ENCODE results near the gene CNTNAP2.

DNA sequence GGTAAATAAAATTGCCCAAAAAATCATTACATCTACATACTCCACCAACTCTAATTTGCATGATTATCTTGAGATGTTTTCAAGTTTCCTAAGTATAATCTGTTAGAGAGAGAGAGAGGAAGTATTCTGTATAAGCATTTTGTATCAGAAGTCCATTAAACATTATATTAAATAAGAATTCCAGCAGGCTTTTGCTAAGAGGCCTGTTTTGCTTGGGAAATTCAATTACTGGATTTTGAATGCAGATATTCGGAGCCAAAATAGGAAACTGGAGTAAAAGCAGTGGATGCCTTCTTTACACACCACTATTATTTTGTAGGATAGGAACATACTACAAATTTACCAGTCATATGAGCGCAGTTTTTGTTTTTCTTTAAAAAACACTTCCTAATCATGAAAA lies 727.8 kb downstream of the CNTNAP2 start:
- TF ChIP-seq POLR2A (IDR thresholded peaks at IDR 0.05; ENCODE audit: low read length): no peak
- TF ChIP-seq GATA1 (IDR thresholded peaks at IDR 0.05; ENCODE audit: low read depth, low read length): no peak
